Central memory CD8-positive, alpha-beta T cell (primary cell): ENCODE data around the gene HHAT.
A peak's percentile ranks its signal among the peaks of the same experiment; 100 is the strongest.

ENCODE experiments used
- ATAC-seq: fragments of 150-1000 bp; cut with Tn5 transposase; replicated peaks from 2 replicates; pipeline ENCODE4 v1.10.0; 2022; ENCODE audit warnings: mild to moderate bottlenecking, moderate FRiP score, moderate number of reproducible peaks; ENCODE audit not compliant: poor library complexity, severe bottlenecking; ENCODE audit errors: extremely low read depth
- DNase-seq, 2 donors: peaks; one replicate each; pipeline ENCODE4 v3.0.0; 2021; ENCODE audit warnings: low spot score in 2 of 2
- H3K27ac Mint-ChIP-seq: one replicate; pipeline ENCODE4 v1.8.0; 2022; ENCODE audit warnings: low read depth, mild to moderate bottlenecking, moderate library complexity, mixed read lengths
- H3K27me3 Mint-ChIP-seq: one replicate; pipeline ENCODE4 v1.8.0; 2022; ENCODE audit warnings: mixed read lengths
- H3K36me3 Mint-ChIP-seq: one replicate; pipeline ENCODE4 v1.8.0; 2022; ENCODE audit warnings: mild to moderate bottlenecking, moderate library complexity, mixed read lengths; ENCODE audit not compliant: insufficient read depth
- H3K4me1 Mint-ChIP-seq: one replicate; pipeline ENCODE4 v1.8.0; 2022; ENCODE audit warnings: mixed read lengths
- H3K4me3 Mint-ChIP-seq: one replicate; pipeline ENCODE4 v1.8.0; 2022; ENCODE audit warnings: mild to moderate bottlenecking, moderate library complexity, mixed read lengths
- H3K9me3 Mint-ChIP-seq: one replicate; pipeline ENCODE4 v1.8.0; 2022; ENCODE audit warnings: mixed read lengths

The HHAT gene

DNA sequence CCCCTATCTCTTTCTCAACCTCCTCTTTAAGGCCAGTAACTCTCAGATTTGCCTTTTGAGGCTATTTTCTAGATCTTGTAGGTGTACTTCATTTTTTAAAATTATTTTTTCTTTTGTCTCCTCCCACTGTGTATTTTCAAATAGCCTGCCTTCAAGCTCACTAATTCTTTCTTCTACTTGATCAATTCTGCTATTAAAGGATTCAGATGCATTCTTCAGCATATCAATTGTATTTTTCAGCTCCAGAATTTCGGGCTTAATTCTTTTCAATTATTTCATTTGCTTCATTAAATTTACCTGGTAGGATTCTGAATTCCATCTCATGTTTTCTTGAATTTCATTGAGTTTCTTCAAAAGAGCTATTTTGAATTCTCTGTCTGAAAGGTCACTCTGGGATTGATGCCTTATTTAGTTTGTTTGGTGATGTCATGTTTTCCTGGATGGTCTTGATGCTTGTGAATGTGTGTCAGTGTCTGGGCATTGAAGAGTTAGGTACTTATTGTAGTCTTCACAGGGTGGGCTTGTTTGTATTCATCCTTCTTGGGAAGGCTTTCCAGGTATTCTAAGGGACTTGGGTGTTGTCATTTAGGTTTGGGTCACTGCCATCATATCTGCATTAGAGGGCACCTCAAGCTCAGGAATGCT, 3.6 kb upstream of the HHAT start:
- DNase-seq (no peak), ATAC-seq (no peak)
- peaks cover 9% of the 10 kb centered on the region for H3K27me3 Mint-ChIP-seq
- H3K27ac Mint-ChIP-seq, result no peak overlapping the region
- H3K4me3 Mint-ChIP-seq, result no peak overlapping the region
- peaks cover 21% of the 10 kb centered on the region for H3K4me1 Mint-ChIP-seq
- H3K36me3 Mint-ChIP-seq, result peaks cover 13% of the 10 kb centered on the region
- peaks cover 6% of the 10 kb centered on the region for H3K9me3 Mint-ChIP-seq

DNA sequence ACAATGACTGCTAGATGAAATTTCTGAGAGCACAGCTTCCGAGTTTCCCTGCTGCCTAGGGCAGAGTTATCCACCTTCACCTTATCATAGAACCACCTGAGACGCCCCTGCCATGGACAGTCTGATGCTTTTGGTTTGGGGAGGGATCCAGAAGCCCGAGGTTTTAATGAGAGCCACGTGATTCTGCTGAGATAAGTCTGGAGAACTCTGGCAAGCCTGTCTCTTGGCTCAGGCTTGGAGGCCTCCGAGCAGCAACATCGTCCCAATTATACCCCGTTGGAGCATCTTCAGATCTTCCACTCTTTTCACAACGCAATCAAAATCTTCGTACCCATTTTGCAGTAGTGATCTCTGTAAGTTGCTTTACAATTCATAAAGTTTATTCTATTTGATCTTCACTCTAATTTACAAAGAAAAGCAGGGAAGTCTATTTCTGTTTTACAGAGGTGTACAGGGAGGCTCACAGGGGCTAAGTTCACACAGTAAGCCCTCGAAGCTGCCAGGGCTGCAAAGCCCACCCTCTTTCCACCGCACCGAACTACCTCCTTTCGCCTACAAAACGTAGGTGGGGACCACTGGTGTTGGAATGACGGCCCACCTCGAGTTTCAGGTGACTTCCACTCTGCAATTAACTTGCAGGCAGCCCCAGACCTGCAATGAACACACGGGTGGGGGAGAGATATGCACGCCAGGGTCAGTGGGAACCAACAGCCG, 513 bp upstream of the HHAT start:
- H3K27me3 Mint-ChIP-seq, result peaks cover 9% of the 10 kb centered on the region
- H3K4me3 Mint-ChIP-seq, result peak overlapping the region; percentile 93
- peaks cover 42% of the 10 kb centered on the region for H3K4me1 Mint-ChIP-seq
- ATAC-seq (no peak), DNase-seq (peak in 1 of 2 donors; percentile 21)
- peak overlapping the region; percentile 96 for H3K27ac Mint-ChIP-seq
- peaks cover 6% of the 10 kb centered on the region for H3K9me3 Mint-ChIP-seq
- H3K36me3 Mint-ChIP-seq, result peaks cover 16% of the 10 kb centered on the region

DNA sequence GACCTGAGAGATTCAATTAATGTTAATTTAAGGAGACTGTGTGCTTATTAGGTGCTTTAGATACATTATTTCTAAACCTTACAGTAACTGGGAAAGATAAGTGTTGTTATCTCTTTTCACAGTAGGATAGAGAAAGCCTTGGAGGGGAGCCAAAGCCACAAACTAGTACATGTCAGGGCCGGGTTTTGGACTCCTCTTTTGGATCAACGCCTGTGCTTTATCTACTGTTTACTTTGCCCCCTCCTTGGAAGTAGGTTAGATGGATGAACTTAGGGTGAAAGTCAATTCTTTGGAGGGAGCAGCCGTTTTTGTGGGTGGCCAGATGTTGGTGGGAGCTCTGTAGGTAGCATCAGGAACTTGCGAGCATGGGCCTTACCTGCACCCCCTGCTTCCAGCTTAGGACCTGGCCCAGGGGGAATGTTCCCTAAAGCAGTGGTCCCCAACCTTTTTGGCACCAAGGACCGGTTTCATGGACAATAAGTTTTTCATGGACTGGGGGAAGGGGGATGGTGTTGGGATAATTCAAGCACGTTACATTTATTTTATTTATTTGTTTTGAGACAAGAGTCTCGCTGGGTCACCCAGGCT, 1.7 kb downstream of the HHAT start:
- Mint-ChIP-seq H3K27ac (peak overlapping the region; percentile 96), H3K4me1 (peaks cover 42% of the 10 kb centered on the region), H3K27me3 (peaks cover 4% of the 10 kb centered on the region), H3K4me3 (peak overlapping the region; percentile 93), H3K36me3 (peaks cover 15% of the 10 kb centered on the region), H3K9me3 (no peaks in the 10 kb centered on the region)
- no peak for DNase-seq
- ATAC-seq, result no peak

DNA sequence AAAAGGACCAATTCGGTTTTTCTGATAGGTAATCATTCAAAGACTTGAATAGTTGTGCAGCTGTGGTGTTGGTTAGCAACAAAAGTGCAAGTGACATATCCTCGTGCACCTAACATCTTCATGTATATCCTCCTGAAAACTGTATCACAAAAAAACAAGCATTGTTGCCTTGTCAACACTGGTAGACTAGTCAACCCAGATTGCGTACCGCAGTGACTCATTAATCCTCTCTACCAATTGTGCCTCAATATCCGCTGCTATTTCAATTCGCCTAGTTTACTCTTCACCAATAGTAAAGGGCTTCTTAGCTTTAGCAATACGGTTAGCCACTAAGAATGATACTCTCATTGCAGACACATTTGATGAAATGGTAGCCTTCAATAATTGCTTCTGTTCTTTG, 3.5 kb downstream of the HHAT start:
- Mint-ChIP-seq H3K9me3 (no peaks in the 10 kb centered on the region), H3K36me3 (peaks cover 15% of the 10 kb centered on the region), H3K4me3 (peak overlapping the region; percentile 59), H3K27me3 (no peaks in the 10 kb centered on the region), H3K4me1 (peaks cover 42% of the 10 kb centered on the region), H3K27ac (peak overlapping the region; percentile 97)
- DNase-seq (peak in 1 of 2 donors; percentile 69), ATAC-seq (peak; percentile 73)

DNA sequence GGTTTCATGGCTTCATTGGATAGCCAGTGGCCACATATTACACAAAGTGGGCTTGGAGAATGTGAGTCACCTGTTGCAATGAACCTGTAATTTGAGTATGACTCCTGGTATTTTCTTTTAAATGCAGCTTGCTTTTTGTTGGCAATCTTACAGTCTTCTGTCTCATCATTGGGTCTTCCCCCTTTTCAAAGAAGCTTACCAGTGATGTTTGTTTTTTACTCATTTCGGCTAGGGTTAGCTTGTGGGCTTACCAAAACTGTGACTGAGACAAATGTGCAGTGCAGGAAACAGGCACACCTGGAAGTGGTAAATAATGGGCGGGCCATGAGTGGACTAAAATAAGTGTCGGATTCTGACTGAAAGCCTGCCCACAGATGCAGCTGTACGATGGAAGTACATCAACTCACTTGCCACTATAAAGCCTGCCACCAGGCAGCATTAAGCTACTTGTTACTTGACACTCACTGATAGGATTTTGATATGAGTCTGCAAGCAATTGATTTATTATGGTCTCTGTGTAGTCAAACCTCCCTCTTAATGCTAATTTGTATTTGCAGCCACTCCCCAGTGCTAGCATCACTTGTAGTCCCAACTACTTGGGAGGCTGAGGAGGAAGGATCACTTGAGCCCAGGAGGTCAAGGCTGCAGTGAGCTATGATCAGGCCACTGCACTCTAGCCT, 4.2 kb downstream of the HHAT start:
- ATAC-seq (peak; percentile 79), DNase-seq (peak in 1 of 2 donors; percentile 74)
- Mint-ChIP-seq H3K9me3 (no peaks in the 10 kb centered on the region), H3K27me3 (no peaks in the 10 kb centered on the region), H3K27ac (peak overlapping the region; percentile 97), H3K4me3 (peak overlapping the region; percentile 59), H3K4me1 (peaks cover 41% of the 10 kb centered on the region), H3K36me3 (peaks cover 15% of the 10 kb centered on the region)

DNA sequence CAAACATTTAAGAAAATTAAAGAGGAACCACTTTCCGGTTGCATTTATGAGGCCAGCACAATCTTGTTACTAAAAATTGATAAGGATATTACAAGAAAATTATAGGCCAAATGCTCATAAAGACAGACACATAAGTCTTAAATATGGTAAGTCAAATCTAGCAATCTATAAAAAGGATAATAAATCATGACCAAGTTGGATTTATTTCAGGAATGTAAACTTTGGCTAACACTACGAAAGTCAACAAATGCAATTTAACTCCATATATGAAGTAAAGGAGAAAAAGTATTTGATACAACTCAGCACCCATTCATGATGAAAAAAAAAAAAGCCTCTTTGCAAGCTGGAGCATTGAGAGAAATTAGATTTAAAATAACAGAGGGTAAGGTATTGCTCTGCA, 6.3 kb downstream of the HHAT start:
- Mint-ChIP-seq H3K4me1 (peaks cover 25% of the 10 kb centered on the region), H3K27ac (no peak overlapping the region)

DNA sequence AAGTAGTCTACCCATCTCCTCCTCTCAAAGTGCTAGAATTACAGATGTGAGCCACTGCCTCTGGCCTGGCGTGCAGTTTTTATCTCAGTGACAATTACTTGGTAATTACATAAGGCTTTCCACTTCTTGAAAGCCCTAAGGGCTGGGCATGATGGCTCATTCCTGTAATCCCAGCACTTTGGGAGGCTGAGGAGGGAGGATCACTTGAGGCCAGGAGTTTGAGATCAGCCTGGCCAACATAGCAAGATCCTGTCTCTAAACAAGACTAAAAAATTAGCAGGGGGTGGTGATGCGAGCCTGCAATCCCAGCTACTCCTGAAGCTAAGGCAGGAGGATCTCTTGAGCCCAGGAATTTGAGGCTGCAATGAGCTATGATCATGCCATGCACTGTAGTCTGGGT, 7.7 kb downstream of the HHAT start:
- DNase-seq, result no peak
- no peak for ATAC-seq
- Mint-ChIP-seq H3K4me3 (no peak overlapping the region), H3K4me1 (peaks cover 32% of the 10 kb centered on the region), H3K9me3 (no peaks in the 10 kb centered on the region), H3K27me3 (no peaks in the 10 kb centered on the region), H3K36me3 (peaks cover 6% of the 10 kb centered on the region), H3K27ac (no peak overlapping the region)

More for the DNA sequence above, 6.3 kb downstream of the HHAT start:
- H3K9me3 Mint-ChIP-seq, result no peaks in the 10 kb centered on the region
- H3K4me3 Mint-ChIP-seq, result no peak overlapping the region
- ATAC-seq (no peak), DNase-seq (no peak)
- peaks cover 6% of the 10 kb centered on the region for H3K36me3 Mint-ChIP-seq
- no peaks in the 10 kb centered on the region for H3K27me3 Mint-ChIP-seq

DNA sequence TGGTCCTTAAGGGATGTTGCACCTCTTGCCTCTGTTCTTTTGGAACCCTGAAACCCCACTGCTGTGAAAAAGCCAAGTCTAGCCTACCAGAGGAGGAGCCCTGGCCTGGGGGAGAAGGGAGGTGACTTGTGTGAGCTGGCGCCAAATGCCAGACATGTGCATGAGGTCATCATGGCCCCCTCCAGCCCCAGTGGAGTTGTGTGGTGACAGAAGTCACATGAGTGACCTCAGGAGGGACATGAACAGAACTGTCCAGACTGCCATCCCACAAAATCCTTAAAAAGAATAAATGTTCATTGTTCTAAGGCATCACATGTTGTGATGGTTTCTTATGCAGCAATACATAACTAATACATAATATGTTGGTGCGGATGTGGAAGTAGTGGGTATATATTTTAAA, 10.8 kb downstream of the HHAT start:
- peaks cover 2% of the 10 kb centered on the region for H3K36me3 Mint-ChIP-seq
- H3K4me1 Mint-ChIP-seq, result peaks cover 21% of the 10 kb centered on the region
- DNase-seq, result no peak
- ATAC-seq, result no peak
- no peak overlapping the region for H3K4me3 Mint-ChIP-seq
- H3K27ac Mint-ChIP-seq, result no peak overlapping the region
- H3K9me3 Mint-ChIP-seq, result no peaks in the 10 kb centered on the region
- no peaks in the 10 kb centered on the region for H3K27me3 Mint-ChIP-seq

DNA sequence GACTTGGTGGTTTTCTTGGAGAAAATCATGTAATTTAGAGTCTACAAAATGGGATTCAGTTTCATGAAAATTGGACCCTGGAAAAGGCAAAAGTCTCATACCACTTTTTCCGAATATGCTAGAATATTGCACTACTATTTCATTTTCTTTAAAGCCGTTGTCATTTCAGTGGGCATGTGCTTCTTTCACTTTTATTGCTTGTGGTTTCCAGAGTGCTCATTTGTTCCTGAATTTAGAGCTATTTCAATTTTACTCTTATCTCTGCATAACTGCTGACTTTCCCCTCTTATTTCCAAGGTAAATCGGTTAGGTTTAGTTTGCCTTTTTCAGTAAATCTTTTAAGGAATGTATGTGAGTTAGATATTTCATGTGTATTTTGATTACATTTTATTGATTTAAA, 11.6 kb downstream of the HHAT start:
- ATAC-seq (no peak), DNase-seq (no peak)
- peak overlapping the region; percentile 41 for H3K4me3 Mint-ChIP-seq
- H3K36me3 Mint-ChIP-seq, result peaks cover 2% of the 10 kb centered on the region
- H3K9me3 Mint-ChIP-seq, result no peaks in the 10 kb centered on the region
- H3K27me3 Mint-ChIP-seq, result no peaks in the 10 kb centered on the region
- no peak overlapping the region for H3K27ac Mint-ChIP-seq
- peaks cover 21% of the 10 kb centered on the region for H3K4me1 Mint-ChIP-seq

DNA sequence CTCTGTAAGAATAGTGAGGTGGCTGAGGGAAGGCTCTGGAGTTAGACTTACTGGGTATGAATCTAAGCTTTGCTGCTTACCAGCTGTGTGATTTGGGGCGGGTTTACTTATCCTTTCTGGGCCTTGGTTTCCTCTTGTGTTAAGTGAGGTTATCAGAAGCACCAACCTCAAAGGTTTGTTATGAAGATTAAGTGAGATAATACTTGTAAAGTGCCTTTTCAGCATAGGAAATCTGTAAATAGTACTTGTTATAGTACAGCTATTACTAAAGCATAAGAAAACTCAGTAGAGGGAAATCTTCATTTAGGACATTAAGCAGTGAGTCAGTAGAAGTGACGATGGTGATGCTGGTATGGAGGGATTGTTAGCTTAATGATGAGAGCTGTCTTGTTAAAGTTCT, 12.1 kb downstream of the HHAT start:
- H3K9me3 Mint-ChIP-seq, result no peaks in the 10 kb centered on the region
- peak overlapping the region; percentile 41 for H3K4me3 Mint-ChIP-seq
- ATAC-seq, result peak; percentile 78
- no peak for DNase-seq
- peaks cover 21% of the 10 kb centered on the region for H3K4me1 Mint-ChIP-seq
- no peaks in the 10 kb centered on the region for H3K27me3 Mint-ChIP-seq
- H3K36me3 Mint-ChIP-seq, result peaks cover 2% of the 10 kb centered on the region
- no peak overlapping the region for H3K27ac Mint-ChIP-seq

DNA sequence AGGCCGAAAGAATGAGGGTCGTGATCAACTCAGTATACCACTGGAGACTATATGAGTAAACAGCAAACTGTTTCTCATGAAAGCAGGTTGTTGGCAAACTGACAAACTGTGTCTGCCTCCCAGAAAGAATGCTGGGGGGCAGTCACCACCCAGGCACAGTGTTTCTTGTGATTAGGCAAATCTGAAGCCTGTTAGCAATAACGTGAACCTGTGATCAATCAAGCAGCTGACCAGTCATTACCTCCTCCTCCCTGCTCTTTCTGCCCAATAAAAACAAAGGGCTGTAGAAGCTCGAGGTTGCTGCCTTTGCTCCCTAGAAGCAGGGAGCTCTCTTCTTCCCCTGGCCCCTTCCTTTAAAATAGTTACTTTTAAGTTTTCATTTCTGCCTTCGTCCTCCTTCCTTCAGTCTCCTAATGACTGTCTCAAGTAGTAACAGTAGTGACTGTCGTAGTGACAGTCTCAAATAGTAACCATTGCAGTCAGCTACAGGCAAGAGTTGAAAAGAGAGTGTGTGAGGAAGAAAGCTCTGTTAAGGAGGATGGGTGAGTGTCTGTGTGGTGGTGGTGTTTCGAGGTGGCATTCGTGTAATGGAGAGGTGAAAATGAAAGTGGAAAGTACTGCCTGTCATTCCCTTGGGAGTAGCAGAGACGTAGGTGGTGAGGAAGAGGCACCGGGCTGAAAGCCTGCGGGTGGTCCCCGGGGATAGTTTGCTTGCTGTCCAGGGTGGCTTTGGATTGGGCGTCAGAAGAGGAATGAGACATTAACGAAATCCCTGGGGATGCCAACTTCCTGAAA, 14.5 kb downstream of the HHAT start:
- no peak overlapping the region for H3K27ac Mint-ChIP-seq
- H3K4me1 Mint-ChIP-seq, result peaks cover 30% of the 10 kb centered on the region
- DNase-seq (no peak), ATAC-seq (peak; percentile 8)
- peaks cover 2% of the 10 kb centered on the region for H3K36me3 Mint-ChIP-seq
- H3K9me3 Mint-ChIP-seq, result no peaks in the 10 kb centered on the region
- no peak overlapping the region for H3K4me3 Mint-ChIP-seq
- no peaks in the 10 kb centered on the region for H3K27me3 Mint-ChIP-seq

DNA sequence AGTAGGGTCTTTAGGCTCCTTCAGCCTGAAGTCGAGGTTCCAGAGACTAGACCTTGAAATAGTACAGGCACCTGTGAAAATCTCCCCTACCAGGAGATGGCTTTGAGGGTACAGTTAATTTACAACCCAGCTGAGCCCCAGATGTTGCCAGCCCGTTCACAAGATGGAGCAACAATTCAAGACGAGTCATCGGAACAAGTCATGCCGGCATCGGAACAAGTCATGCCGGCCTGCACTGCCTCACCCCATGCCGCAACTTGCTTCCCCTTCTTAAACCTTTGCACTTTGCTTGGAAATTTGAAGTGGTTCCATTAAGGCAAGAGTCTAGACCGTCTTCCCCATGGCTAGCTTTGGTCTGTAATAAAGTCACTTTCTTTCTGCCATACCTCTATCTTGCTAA, 16.0 kb downstream of the HHAT start:
- DNase-seq (no peak), ATAC-seq (no peak)
- peaks cover 30% of the 10 kb centered on the region for H3K4me1 Mint-ChIP-seq
- no peak overlapping the region for H3K4me3 Mint-ChIP-seq
- H3K27me3 Mint-ChIP-seq, result no peaks in the 10 kb centered on the region
- H3K36me3 Mint-ChIP-seq, result peaks cover 3% of the 10 kb centered on the region
- no peak overlapping the region for H3K27ac Mint-ChIP-seq
- H3K9me3 Mint-ChIP-seq, result no peaks in the 10 kb centered on the region
